ENCODE measurements around the gene MACROH2A1.

DNA sequence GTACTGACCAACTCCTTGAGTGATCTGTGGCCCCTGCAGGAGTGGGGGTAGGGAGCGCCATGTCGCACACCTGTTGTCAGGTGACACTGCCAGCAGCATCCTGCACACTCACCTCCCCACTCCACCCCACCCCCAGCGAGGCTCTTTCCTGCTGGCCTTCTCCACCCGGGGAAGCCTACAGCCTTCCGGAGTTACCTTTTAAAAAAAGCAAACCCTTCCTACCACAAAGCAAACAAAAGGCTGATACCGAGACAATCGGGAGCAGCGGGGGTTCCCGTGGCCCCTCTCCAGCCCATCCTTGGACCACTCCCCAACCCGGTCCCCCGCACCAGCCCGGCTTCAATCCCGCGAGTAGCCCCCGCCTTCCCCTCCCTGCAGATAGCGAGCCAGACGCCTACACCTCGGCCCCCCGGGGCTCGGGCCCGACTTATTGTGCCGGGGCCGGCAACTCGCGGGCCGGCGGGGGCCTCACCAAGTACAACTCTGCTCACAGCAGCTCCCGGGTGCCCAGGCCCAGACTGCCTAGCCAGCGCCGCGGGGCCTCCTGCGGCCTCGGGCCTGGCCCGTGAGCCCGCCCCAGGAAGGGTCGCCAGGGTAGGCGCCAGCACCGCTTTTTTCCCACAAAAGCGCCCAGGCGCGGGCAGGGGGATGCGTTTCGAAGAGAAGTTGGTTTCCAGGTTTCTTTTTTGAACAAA is 724 bp downstream of the MACROH2A1 start:
- no peak for TF ChIP-seq EP300 (IDR thresholded peaks at IDR 0.05)
- TF ChIP-seq, protein P1, sequence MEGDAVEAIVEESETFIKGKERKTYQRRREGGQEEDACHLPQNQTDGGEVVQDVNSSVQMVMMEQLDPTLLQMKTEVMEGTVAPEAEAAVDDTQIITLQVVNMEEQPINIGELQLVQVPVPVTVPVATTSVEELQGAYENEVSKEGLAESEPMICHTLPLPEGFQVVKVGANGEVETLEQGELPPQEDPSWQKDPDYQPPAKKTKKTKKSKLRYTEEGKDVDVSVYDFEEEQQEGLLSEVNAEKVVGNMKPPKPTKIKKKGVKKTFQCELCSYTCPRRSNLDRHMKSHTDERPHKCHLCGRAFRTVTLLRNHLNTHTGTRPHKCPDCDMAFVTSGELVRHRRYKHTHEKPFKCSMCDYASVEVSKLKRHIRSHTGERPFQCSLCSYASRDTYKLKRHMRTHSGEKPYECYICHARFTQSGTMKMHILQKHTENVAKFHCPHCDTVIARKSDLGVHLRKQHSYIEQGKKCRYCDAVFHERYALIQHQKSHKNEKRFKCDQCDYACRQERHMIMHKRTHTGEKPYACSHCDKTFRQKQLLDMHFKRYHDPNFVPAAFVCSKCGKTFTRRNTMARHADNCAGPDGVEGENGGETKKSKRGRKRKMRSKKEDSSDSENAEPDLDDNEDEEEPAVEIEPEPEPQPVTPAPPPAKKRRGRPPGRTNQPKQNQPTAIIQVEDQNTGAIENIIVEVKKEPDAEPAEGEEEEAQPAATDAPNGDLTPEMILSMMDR (IDR thresholded peaks at IDR 0.05) = no peak
